Spleen (tissue), 11 donors: ENCODE data around the gene PARVB. TPM values are rescaled to one million over a fixed set of nuclear protein-coding genes. Genes with fewer than 3 reads are reported as not detected.
A peak's percentile ranks its signal among the peaks of the same experiment; 100 is the strongest.

Experiments used
- DNase-seq: peaks from one replicate; pipeline ENCODE4 v3.0.0-alpha.2; 2020
- H3K27ac ChIP-seq, 8 donors: fragments of 200-600 bp; sonication (generic) in 7 of 8; 1 replicate in 4 of 8; 2 replicates in 4 of 8; pipeline versions ENCODE4 v1.5.0 to v1.8.0; 2016 to 2021; ENCODE audit warnings: inconsistent platforms in 4 of 8, mild to moderate bottlenecking in 4 of 8, moderate library complexity in 1 of 8
- H3K27me3 ChIP-seq, 7 donors: fragments of 200-600 bp; sonication (generic) in 6 of 7; replicated peaks in 1 of 7; 1 replicate in 4 of 7; 2 replicates in 3 of 7; pipeline versions ENCODE4 v1.5.0 to v1.8.0; 2016 to 2021; ENCODE audit warnings: inconsistent platforms in 3 of 7, mild to moderate bottlenecking in 1 of 7
- H3K36me3 ChIP-seq, 6 donors: fragments of 200-600 bp; sonication (generic) in 5 of 6; 1 replicate in 4 of 6; 2 replicates in 2 of 6; pipeline versions ENCODE4 v1.5.0 to v1.8.0; 2016 to 2021; ENCODE audit warnings: inconsistent platforms in 2 of 6
- H3K4me1 ChIP-seq, 6 donors: fragments of 200-600 bp; sonication (generic) in 5 of 6; 1 replicate in 3 of 6; 2 replicates in 3 of 6; pipeline versions ENCODE4 v1.5.0 to v1.8.0; 2016 to 2021; ENCODE audit warnings: inconsistent platforms in 3 of 6
- H3K4me3 ChIP-seq, 8 donors: fragments of 200-600 bp; sonication (generic) in 7 of 8; 1 replicate in 4 of 8; 2 replicates in 4 of 8; pipeline versions ENCODE4 v1.5.0 to v1.8.0; 2016 to 2021; ENCODE audit warnings: inconsistent platforms in 4 of 8, mild to moderate bottlenecking in 4 of 8, moderate library complexity in 2 of 8
- H3K9me3 ChIP-seq, 8 donors: fragments of 200-600 bp; sonication (generic) in 7 of 8; 1 replicate in 4 of 8; 2 replicates in 4 of 8; pipeline versions ENCODE4 v1.5.0 to v1.8.0; 2016 to 2021; ENCODE audit warnings: inconsistent platforms in 4 of 8
- CTCF ChIP-seq, 11 experiments: fragments of 200-600 bp in 7 of 11; fragments of 450-650 bp in 4 of 11; sonication (generic) in 4 of 11; IDR thresholded peaks in 8 of 11; conservative IDR thresholded peaks in 3 of 11; 1 replicate in 7 of 11; 2 replicates in 4 of 11; pipeline versions ENCODE4 v1.4.0 to v1.8.0; 2016 to 2021; ENCODE audit warnings: antibody characterized with exemption in 11 of 11, inconsistent platforms in 4 of 11, mild to moderate bottlenecking in 1 of 11
- POLR2A ChIP-seq, 3 donors: fragments of 450-650 bp; IDR thresholded peaks; one replicate each; pipeline ENCODE4 v1.5.1; 2017; ENCODE audit warnings: antibody characterized with exemption in 3 of 3, mild to moderate bottlenecking in 1 of 3
- POLR2AphosphoS5 ChIP-seq, 3 donors: sonication (generic); formaldehyde crosslinking; IDR thresholded peaks; one replicate each; pipeline ENCODE4 v1.5.1; 2017; ENCODE audit warnings: antibody characterized with exemption in 3 of 3
- WGBS, 5 donors: extraction: QIAGEN DNeasy Blood & Tissue Kit in 3 of 5; methylation state at CpG; one replicate each; pipeline versions ENCODE4 v1.1.5 to v1.1.7; 2013 to 2018; 5-methylcytosine and 5-hydroxymethylcytosine counted together
- intact Hi-C: fragments of 100-400 bp; cut with DNase I; formaldehyde crosslinking; loops from one replicate; pipeline ENCODE4 v1.15.0; 2023; ENCODE audit warnings: low total_unique reads
- polyA plus RNA-seq, 3 donors: library from polyadenylated mRNA; stranded (reverse); fragments of 200-250 nt; gene quantifications; one replicate each; pipeline ENCODE4 v1.2.1, GENCODE V29; 2013
- total RNA-seq, 7 donors: library from RNA; depleted of rRNA in 3 of 7; stranded (reverse); fragments of >200 nt in 3 of 7; fragmentation: NEBNext Ultra II Directional in 4 of 7; extraction: Animal tissue kit (Norgen Biotek cat#: 25700) in 4 of 7; gene quantifications; one replicate each; pipeline versions ENCODE4 v1.1.0 to v1.2.1, GENCODE V29; 2016 to 2021
- donor health status: healthy with polysubstance abuse.
- donor health status: DM: no; HTN: no; CAD: no; lungs with moderate emphysema.
- donor health status: DM: no; HTN: no; CAD: no.
- donor health status: Bipolar disorder and iron deficiency.
- donor health status: healthy.
- donor health status: DM: no; HTN: no; CAD: no.
- donor health status: DM: yes; HTN: yes; CAD: no.

Gene PARVB
- total and polyA plus RNA-seq, 10 donors: 24.0 to 61.9 (median 46.5) TPM

- WGBS, 5 donors: 81 to 90% (median 86%) methylated on average over 14 of the region's 14 CpGs
- Histone ChIP-seq H3K36me3 (peaks cover 0 to 66% (median 17%) of the 10 kb centered on the region in 6 donors), H3K27ac (no peak overlapping the region), H3K27me3 (no peaks in the 10 kb centered on the region), H3K4me1 (peaks cover 0 to 12% (median 5%) of the 10 kb centered on the region in 6 donors), H3K9me3 (no peaks in the 10 kb centered on the region), H3K4me3 (no peak overlapping the region)
- intact Hi-C loops: no loop called here
- no peak for DNase-seq
- no peak for TF ChIP-seq CTCF (IDR thresholded peaks at IDR 0.05 in 8 of 11, conservative IDR thresholded peaks at IDR 0.05 in 3 of 11)
- no peak for TF ChIP-seq POLR2AphosphoS5 (IDR thresholded peaks at IDR 0.05)
- no peak for TF ChIP-seq POLR2A (IDR thresholded peaks at IDR 0.05)
Observed at GRCh38 chr22:44091021-44091721, 67.1 kb downstream of the PARVB start.

- H3K9me3 ChIP-seq: no peaks in the 10 kb centered on the region
- no peak overlapping the region for H3K4me3 ChIP-seq
- intact Hi-C loops: no loop called here
- WGBS, 5 donors: 95 to 98% (median 96%) methylated on average over 10 of the region's 10 CpGs
- peaks cover 0 to 70% (median 22%) of the 10 kb centered on the region in 6 donors for H3K36me3 ChIP-seq
- DNase-seq: no peak
- peaks cover 0 to 7% (median 1%) of the 10 kb centered on the region in 6 donors for H3K4me1 ChIP-seq
- no peak overlapping the region for H3K27ac ChIP-seq
- H3K27me3 ChIP-seq: no peaks in the 10 kb centered on the region
- TF ChIP-seq CTCF (IDR thresholded peaks at IDR 0.05 in 8 of 11, conservative IDR thresholded peaks at IDR 0.05 in 3 of 11) (no peak), POLR2A (IDR thresholded peaks at IDR 0.05) (no peak)
Observed at GRCh38 chr22:44091751-44092150, 67.6 kb downstream of the PARVB start.

GRCh38 chr22:44092636-44093220 lies 68.6 kb downstream of the PARVB start:
- intact Hi-C loops: no loop called here
- H3K27me3 ChIP-seq: no peaks in the 10 kb centered on the region
- WGBS, 5 donors: 81 to 100% (median 87%) methylated on average over 5 to 8 of the region's 8 CpGs
- no peak for DNase-seq
- no peak overlapping the region for H3K27ac ChIP-seq
- no peak for TF ChIP-seq POLR2AphosphoS5 (IDR thresholded peaks at IDR 0.05)
- TF ChIP-seq CTCF (IDR thresholded peaks at IDR 0.05 in 8 of 11, conservative IDR thresholded peaks at IDR 0.05 in 3 of 11): no peak
- TF ChIP-seq POLR2A (IDR thresholded peaks at IDR 0.05): no peak
- H3K36me3 ChIP-seq: peaks cover 0 to 76% (median 28%) of the 10 kb centered on the region in 6 donors
- peaks cover 0 to under 1% (median 0%) of the 10 kb centered on the region in 6 donors for H3K4me1 ChIP-seq
- no peaks in the 10 kb centered on the region for H3K9me3 ChIP-seq
- H3K4me3 ChIP-seq: no peak overlapping the region

GRCh38 chr22:44093791-44094190 lies 69.7 kb downstream of the PARVB start:
- Histone ChIP-seq H3K4me3 (no peak overlapping the region), H3K4me1 (peaks cover 0 to 12% (median 0%) of the 10 kb centered on the region in 6 donors), H3K27me3 (no peaks in the 10 kb centered on the region), H3K36me3 (peaks cover 0 to 81% (median 28%) of the 10 kb centered on the region in 6 donors), H3K9me3 (no peaks in the 10 kb centered on the region), H3K27ac (no peak overlapping the region)
- DNase-seq: peak; percentile 16
- intact Hi-C loops: no loop called here
- 89 to 99% (median 96%) methylated on average over 9 of the region's 9 CpGs for WGBS, 5 donors
- TF ChIP-seq POLR2A (IDR thresholded peaks at IDR 0.05): no peak
- TF ChIP-seq POLR2AphosphoS5 (IDR thresholded peaks at IDR 0.05): no peak
- no peak for TF ChIP-seq CTCF (IDR thresholded peaks at IDR 0.05 in 8 of 11, conservative IDR thresholded peaks at IDR 0.05 in 3 of 11)
